Urinary bladder (tissue), 4 donors: Measurements from ENCODE around the gene CD8B. TPM values are rescaled to one million over a fixed set of nuclear protein-coding genes. Genes with fewer than 3 reads are reported as not detected.

Experiments
- DNase-seq: peaks from one replicate; pipeline ENCODE4 v3.0.0-alpha.2; 2015; ENCODE audit errors: extremely low spot score
- H3K27ac ChIP-seq: one replicate; pipeline ENCODE4 v1.5.1; 2013; ENCODE audit warnings: low read depth, mild to moderate bottlenecking, moderate library complexity
- H3K36me3 ChIP-seq: one replicate; pipeline ENCODE4 v1.6.1; 2013; ENCODE audit warnings: mild to moderate bottlenecking, moderate library complexity; ENCODE audit not compliant: insufficient read depth
- H3K4me1 ChIP-seq: one replicate; pipeline ENCODE4 v1.6.1; 2013; ENCODE audit warnings: mild to moderate bottlenecking, moderate library complexity; ENCODE audit not compliant: insufficient read depth
- H3K4me3 ChIP-seq: one replicate; pipeline ENCODE4 v1.5.1; 2013; ENCODE audit warnings: low read depth, low read length
- WGBS: extraction: QIAGEN DNeasy Blood & Tissue Kit; methylation state at CpG from one replicate; pipeline ENCODE4 v1.1.7; 2013; 5-methylcytosine and 5-hydroxymethylcytosine counted together
- polyA plus RNA-seq: library from polyadenylated mRNA; stranded (reverse); fragments of 200-250 nt; gene quantifications from one replicate; pipeline ENCODE4 v1.2.3, GENCODE V29; 2013
- total RNA-seq: library from RNA; depleted of rRNA; stranded (reverse); fragments of >200 nt; gene quantifications from one replicate; pipeline ENCODE4 v1.2.3, GENCODE V29; 2014
- donor health status: healthy with polysubstance abuse.
- donor health status: healthy.

Gene CD8B
- total and polyA plus RNA-seq, 2 donors, result 0.82 TPM; not detected in 1

DNA sequence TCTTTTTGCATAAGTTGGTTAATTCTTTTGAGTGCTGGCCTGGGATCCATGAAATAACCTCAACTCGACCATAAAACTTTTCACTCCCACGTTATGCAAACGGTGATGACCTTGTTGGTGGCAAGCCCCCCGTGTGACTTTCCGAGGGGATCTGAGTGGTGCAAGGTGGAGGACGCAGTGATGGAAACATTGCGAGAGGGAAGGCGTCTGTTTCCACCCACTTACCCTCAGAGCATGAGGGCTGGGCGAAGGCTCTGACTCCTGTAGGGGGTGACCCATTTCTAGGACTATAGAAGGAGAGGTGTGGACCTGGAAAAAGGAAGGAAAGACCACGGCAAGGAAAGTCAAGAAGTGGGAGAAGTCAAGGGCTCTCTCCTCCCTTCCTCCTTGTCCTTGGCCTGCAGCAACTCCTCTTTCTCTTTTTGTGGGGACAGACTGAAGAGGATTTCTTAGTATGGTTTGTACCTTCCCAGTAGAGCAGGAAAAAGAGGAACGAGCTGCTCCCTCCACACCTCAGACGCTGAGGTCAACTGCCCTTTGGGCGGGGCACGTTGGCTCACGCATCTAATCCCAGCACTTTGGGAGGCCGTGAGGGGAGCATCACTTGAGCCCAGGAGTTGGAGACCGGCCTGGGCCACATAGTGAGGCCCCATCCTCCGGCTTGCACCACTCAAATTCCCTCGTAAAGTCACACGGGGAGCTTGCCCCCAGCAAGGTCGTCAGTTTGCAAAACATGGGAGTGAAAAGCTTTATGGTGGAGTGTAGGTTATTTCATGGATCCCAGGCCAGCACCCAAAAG is 55.4 kb downstream of the CD8B start:
- DNase-seq, result no peak

DNA sequence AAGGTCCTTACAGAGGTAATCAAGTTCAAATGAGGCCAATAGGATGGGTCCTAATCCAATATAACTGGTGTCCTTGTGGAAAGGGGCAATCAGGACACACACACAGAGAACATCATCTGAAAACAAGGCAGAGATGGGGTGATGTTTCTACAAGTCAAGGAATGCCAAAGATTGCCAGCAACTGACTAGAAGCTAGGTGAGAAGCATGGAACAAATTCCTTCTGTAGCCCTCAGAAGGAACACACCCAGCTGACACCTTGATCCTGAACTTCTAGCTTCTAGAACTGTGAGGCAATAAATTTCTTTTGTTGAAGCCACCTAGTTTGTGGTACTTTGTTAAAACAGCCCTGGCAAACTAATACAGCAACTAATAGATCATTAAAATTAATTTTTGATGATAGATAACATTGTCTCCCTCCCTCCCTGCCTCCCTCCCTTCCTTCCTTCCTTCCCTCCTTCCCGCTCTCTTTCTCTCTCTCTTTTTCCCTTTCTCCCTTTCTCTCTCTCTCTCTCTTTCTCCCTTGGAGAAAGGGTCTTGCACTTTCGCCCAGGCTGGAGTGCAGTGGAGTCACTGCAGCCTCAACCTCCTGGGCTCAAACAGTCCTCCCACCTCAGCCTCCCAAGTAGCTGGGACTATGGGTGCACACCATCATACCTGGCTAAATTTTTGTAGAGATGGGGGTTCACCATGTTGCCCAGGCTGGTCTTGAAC is 60.7 kb downstream of the CD8B start:
- Histone ChIP-seq H3K27ac (no peak overlapping the region), H3K4me1 (no peaks in the 10 kb centered on the region), H3K4me3 (no peak overlapping the region), H3K36me3 (no peaks in the 10 kb centered on the region)
- DNase-seq, result no peak
- 92% methylated on average over 2 of the region's 2 CpGs for WGBS

More for the DNA sequence above, 55.4 kb downstream of the CD8B start:
- 84% methylated on average over 21 of the region's 21 CpGs for WGBS
- Histone ChIP-seq H3K27ac (no peak overlapping the region), H3K36me3 (no peaks in the 10 kb centered on the region), H3K4me3 (no peak overlapping the region), H3K4me1 (no peaks in the 10 kb centered on the region)

DNA sequence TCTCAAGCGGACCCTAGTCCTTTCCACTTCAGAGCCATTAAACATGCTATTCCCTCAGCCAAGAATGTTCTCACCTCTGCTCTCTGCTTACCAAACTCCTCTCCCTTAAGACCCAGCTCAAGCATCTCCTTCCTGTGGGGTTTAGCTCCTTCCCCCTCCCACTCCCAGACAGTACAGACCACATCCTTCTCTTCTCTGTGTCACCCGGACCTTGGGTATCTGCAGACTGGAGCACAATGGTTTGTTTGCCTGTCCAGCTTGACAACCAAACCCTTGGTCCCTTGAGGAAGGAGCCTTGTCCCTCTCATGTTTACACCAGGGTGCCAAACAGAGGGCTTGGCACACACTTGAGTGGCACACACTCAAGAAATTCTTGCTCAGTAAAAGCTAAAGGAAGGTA is 66.8 kb downstream of the CD8B start:
- DNase-seq, result no peak
- Histone ChIP-seq H3K4me1 (no peaks in the 10 kb centered on the region), H3K27ac (no peak overlapping the region), H3K36me3 (no peaks in the 10 kb centered on the region), H3K4me3 (no peak overlapping the region)
- WGBS, result 79% methylated on average over 2 of the region's 2 CpGs

DNA sequence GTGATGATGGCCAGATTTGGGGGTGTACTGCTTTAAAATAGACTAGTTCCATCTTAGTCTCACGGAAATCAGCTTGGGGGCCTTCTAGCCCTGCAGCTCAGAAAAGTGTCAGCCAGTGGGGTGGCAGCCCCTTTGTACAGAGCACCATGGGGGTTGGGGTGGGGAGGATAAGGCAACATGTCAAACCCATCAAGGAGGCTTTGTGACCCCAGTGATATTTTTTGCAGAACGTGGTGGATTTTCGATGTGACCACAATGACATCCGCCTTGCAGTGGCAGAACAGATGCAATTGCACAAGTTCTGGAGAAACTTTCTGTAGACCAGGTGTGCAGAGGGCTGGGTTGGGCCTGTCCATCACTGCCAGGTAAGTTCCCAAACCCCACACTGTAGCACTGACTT is 67.9 kb downstream of the CD8B start:
- Histone ChIP-seq H3K4me3 (no peak overlapping the region), H3K36me3 (no peaks in the 10 kb centered on the region), H3K27ac (no peak overlapping the region), H3K4me1 (no peaks in the 10 kb centered on the region)
- WGBS, result 78% methylated on average over 4 of the region's 4 CpGs
- DNase-seq, result no peak

DNA sequence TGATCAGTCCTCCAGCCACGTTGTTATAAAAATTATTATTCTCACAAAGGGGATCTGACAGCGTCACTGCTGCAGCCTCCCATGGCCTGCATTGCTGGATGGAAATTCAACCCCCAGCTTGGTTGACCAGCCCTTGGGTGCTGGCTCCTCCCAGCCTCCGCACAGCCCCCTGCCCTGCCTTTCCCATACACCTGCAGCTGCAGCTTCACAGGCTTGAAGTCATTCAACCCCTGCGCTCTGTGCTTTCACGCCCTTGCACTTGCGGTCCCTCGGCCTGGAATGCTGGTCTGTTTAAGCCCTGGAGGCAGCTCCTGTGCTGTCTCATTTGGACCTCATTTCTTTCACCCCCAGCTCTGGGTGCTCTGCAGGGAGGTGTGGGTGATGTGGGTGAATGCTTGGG is 70.1 kb downstream of the CD8B start:
- Histone ChIP-seq H3K27ac (no peak overlapping the region), H3K36me3 (no peaks in the 10 kb centered on the region), H3K4me1 (no peaks in the 10 kb centered on the region), H3K4me3 (peak overlapping the region; percentile 33)
- 54% methylated on average over 7 of the region's 7 CpGs for WGBS
- no peak for DNase-seq

DNA sequence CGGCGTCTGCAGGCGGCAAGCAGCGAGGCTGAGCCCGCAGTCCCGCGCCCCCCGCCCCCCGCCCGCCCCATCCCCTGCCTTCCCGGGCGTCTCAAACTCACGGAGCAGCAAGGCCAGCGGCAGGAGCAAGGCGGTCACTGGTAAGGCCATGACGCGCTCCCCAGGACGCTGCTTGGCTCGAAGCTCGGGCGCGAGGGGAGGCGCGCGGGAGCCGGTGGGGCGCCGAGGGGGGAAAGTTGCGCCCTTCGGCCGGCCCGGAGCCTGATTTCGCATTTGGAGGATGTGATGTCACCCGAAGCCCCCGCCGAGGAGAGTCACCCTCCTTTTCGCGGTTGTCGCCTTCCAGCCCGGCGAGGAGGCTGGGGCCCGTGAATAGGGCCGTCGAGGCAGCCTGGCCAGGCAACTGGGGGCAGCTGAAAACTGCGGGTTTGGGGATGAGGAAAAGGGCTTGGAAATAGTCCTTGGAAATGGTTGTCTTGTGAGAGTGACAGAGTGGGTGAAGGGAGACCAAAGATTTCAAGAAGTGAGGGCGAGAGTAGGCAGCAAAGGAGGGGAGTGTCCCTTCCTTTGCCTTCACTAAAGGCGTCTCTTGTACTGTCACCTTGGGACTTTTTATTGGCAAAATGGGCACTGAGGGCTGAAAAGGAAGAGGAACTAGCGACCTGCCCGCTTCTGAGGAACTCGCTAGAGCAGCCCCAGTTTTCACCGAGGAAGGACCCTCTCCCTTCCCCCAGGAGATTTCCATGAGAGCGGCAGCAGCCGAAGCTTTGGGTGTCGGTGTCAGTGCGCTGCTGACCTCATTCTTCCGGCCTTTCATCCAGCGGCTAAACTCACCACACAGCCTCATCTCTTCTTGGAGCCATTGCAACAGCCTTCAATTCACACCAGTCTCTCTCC is 70.8 kb downstream of the CD8B start, which contains the start of gene CD8A:
Gene CD8A, minus strand, starts transcription at position 238 of the 897 bp plus-strand sequence. Its CDS starts 88 bp downstream, at position 150.
- no peaks in the 10 kb centered on the region for H3K4me1 ChIP-seq
- H3K4me3 ChIP-seq, result peak within 1 kb of the TSS; percentile 33
- no peak for DNase-seq
- no peaks in the 10 kb centered on the region for H3K36me3 ChIP-seq
- WGBS, result 5% methylated on average over 57 of the region's 57 CpGs
- no peak within 1 kb of the TSS for H3K27ac ChIP-seq

DNA sequence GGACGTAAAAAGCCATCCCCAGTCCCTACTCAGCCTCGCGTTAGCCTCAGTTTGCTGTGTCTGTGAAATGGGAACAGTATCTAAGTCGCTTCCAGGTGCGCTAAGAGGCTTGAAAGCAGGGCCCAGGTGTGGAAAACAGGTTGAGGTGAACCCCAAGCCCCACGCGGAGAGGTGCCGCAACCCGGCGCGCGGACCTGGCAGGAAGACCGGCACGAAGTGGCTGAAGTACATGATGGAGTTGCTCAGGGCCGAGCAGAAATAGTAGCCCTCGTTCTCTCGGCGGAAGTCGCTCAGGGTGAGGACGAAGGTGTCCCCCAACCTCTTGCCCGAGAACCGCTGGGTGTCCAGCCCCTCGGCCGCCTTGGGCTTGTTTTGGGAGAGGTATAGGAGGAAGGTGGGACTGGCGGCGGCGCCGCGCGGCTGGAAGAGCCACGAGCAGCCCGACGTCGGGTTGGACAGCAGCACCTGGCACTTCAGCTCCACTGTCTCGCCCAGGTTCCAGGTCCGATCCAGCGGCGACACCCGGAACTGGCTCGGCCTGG is 71.5 kb downstream of the CD8B start:
- 5% methylated on average over 40 of the region's 40 CpGs for WGBS
- Histone ChIP-seq H3K4me3 (peak overlapping the region; percentile 33), H3K27ac (no peak overlapping the region)

DNA sequence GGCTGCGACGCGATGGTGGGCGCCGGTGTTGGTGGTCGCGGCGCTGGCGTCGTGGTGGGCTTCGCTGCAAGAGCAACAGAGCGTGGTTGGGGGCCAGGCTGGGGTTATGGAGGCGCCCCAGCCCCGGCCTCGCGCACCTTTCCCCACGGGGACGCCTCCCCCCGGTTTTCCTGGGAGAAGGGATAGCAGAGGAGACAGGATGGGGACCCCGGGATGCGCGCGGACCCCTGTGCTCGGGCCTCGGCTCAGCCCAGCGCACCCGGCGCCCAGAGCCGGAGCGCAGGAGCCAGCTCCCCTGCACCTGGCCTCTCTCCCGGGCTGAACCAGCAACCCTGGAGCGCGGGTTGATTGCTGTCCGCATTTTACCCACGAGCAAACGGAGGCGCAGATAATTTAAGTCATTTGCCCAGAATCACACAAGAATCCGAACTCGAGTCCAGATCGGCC is 72.0 kb downstream of the CD8B start:
- DNase-seq, result no peak
- WGBS, result 7% methylated on average over 40 of the region's 40 CpGs
- no peaks in the 10 kb centered on the region for H3K4me1 ChIP-seq
- H3K36me3 ChIP-seq, result no peaks in the 10 kb centered on the region
- H3K27ac ChIP-seq, result no peak overlapping the region
- H3K4me3 ChIP-seq, result peak overlapping the region; percentile 33

More for the DNA sequence above, 71.5 kb downstream of the CD8B start:
- H3K4me1 ChIP-seq, result no peaks in the 10 kb centered on the region
- no peaks in the 10 kb centered on the region for H3K36me3 ChIP-seq
- DNase-seq, result no peak

DNA sequence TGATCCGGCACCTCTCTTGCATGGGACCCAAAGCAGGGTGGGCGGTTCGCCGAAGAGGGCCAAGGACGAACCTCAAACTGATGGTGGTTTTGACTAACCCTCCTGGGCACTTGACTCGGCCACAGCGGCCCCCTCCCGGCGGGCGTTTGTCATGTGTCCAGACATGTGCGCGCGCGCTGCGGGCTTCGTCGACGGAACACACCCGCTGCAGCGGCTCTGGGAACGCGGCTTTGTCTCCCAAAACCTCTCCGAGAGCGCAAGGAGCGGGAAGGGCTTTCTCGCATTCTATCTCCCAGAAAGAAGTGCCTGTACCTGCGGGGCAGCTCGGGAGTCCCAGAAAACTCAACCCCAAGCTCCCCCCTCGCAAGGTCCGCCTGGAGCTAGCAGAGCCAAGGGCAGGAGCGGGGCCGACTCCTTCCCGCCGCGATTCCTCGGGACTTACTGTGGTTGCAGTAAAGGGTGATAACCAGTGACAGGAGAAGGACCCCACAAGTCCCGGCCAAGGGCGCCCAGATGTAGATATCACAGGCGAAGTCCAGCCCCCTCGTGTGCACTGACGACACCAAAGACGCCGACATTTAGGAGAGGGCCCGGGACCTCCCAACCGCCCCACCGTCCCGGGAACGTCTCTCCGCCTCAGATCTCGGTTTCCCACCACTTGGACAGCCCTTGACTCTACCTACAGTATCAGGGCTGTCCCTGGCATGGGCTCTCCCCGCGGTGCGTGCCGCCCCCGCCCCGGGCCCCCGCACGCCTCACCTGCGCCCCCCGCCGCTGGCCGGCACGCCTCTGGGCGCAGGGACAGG is 72.6 kb downstream of the CD8B start:
- 7% methylated on average over 64 of the region's 64 CpGs for WGBS
- no peak overlapping the region for H3K27ac ChIP-seq
- peak overlapping the region; percentile 33 for H3K4me3 ChIP-seq
- no peaks in the 10 kb centered on the region for H3K36me3 ChIP-seq
- no peaks in the 10 kb centered on the region for H3K4me1 ChIP-seq
- DNase-seq, result no peak

DNA sequence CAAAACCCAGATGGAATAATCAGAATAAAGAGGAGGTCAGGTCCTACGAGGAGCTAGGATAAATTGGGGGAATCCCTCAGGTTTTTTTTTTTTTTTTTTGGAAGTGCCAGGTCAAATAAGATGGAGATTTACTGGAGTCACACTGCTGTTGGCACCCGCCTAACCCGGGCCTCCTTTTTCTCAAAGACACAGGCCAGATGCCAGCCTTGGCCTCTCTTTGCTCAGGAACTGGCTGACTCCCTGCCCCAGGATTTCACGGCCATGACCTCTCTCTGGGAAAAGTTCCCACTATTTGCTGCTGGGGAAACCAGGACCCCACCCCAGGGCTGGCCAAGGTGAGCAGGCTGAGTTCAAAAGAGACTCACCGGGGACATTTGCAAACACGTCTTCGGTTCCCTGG is 73.5 kb downstream of the CD8B start:
- WGBS, result 45% methylated on average over 7 of the region's 7 CpGs
- H3K4me3 ChIP-seq, result no peak overlapping the region
- no peak for DNase-seq
- H3K36me3 ChIP-seq, result no peaks in the 10 kb centered on the region
- no peak overlapping the region for H3K27ac ChIP-seq
- H3K4me1 ChIP-seq, result no peaks in the 10 kb centered on the region

DNA sequence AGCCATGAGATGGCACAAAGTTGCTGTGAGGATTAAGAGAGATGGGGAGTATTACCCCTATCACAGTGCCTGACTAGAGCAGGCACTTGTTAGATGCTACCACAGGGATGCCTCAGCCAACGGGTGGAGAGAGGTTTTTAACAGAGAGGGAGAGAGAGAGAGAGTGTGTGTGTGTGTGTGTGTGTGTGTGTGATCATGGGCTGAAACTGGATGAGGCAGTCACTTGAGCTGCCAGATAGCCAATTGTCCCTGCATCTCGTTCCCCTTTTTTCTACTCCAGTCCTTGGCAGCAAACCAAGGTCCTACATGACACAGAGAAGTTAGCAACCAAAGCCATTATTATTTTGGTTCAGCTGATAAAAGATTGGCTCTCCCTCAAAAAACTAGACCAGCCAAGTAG is 74.0 kb downstream of the CD8B start:
- no peak overlapping the region for H3K4me3 ChIP-seq
- H3K36me3 ChIP-seq, result no peaks in the 10 kb centered on the region
- H3K4me1 ChIP-seq, result no peaks in the 10 kb centered on the region
- H3K27ac ChIP-seq, result no peak overlapping the region
- DNase-seq, result no peak
- 3% methylated on average over 2 of the region's 2 CpGs for WGBS

DNA sequence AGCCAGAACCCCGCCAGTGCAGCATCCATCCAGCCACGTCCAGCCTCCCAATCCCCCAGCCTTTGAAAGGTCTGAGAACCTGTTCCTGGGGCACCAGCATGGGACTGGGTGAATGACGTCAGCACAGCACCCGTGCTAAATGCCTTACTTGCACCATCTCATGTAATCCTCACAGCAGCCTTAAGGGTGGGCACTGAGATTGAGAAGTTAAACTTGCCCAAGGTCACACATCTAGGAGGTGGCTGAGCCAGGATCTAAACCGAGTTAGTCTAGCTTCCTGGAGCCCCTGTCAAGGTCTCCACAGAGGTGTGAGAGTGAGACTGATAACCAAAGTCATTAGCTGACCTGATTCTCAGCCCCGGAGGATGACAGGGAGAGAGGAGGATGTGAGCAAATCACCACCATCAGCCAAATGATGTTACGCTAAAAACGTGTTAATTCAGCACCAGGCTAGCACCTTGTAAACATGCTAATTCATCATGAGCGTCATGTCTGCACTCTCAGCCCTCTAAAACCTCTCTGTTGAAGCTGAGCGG is 75.6 kb downstream of the CD8B start:
- Histone ChIP-seq H3K27ac (no peak overlapping the region), H3K36me3 (no peaks in the 10 kb centered on the region), H3K4me1 (no peaks in the 10 kb centered on the region), H3K4me3 (no peak overlapping the region)
- WGBS, result 60% methylated on average over 10 of the region's 10 CpGs
- DNase-seq, result no peak
